HepG2 (cell line): ENCODE data around the gene CFAP100. TPM values are rescaled to one million over a fixed set of nuclear protein-coding genes. Genes with fewer than 3 reads are reported as not detected.

Experiments used
- ATAC-seq: fragments of 200-7000 bp; cut with Tn5 transposase; 3 replicates; pipeline ENCODE4 v1.9.1; 2020; ENCODE audit warnings: mild to moderate bottlenecking, moderate library complexity
- BruUV-seq: library from RNA; stranded (reverse); fragments of 400-500 nt; replicated peaks from 2 replicates; lab custom pipeline; 2021; lab: Mats Ljungman, UMichigan
- CTCF ChIA-PET: fragments of 300-600 bp; formaldehyde crosslinking; extraction: SDS; loops from one replicate; lab custom pipeline; 2021; ENCODE audit warnings: low total read pairs, inconsistent platforms, low intra/inter-chr PET ratio; lab: Yijun Ruan, JAX
- POLR2A ChIA-PET: fragments of 350-600 bp; sonication (Branson Sonifier 250); formaldehyde crosslinking; loops from one replicate; lab custom pipeline; 2020; ENCODE audit warnings: antibody characterized with exemption, inconsistent platforms; lab: Yijun Ruan, JAX
- DNase-seq: peaks from one replicate; pipeline ENCODE4 v3.0.0-alpha.2; 2015; ENCODE audit warnings: low spot score
- FAIRE-seq: peaks from 3 replicates; lab custom pipeline; 2011; peaks lifted over from hg19 to GRCh38; lab: Jason Lieb, UNC
- H2AFZ ChIP-seq: one replicate; pipeline ENCODE4 v1.6.1; 2011; ENCODE audit warnings: low read length, inconsistent platforms
- H3K27ac ChIP-seq: fragments of 300-600 bp; 3 replicates; pipeline ENCODE4 v1.8.0; 2011; ENCODE audit warnings: mixed run types, mild to moderate bottlenecking, mixed read lengths, low read length, inconsistent platforms; ENCODE audit not compliant: insufficient read depth; ENCODE audit errors: extremely low read length
- H3K27me3 ChIP-seq, 2 experiments: fragments of 200-600 bp in 1 of 2; 2 replicates in 1 of 2; 3 replicates in 1 of 2; pipeline versions ENCODE4 v1.6.0 to v1.8.0; 2011; ENCODE audit warnings: low read length in 2 of 2, mild to moderate bottlenecking in 2 of 2, moderate library complexity in 2 of 2, inconsistent platforms in 1 of 2; ENCODE audit not compliant: insufficient read depth in 2 of 2, control insufficient read depth in 1 of 2
- H3K36me3 ChIP-seq, 2 experiments: fragments of 200-600 bp in 1 of 2; replicated peaks in 1 of 2; 2 replicates in 1 of 2; 3 replicates in 1 of 2; pipeline versions ENCODE4 v1.5.1 to v1.8.0; 2011; ENCODE audit warnings: low read length in 2 of 2, inconsistent platforms in 1 of 2; ENCODE audit not compliant: insufficient read depth in 2 of 2, control insufficient read depth in 1 of 2
- H3K4me1 ChIP-seq: 2 replicates; pipeline ENCODE4 v1.5.1; 2012; ENCODE audit warnings: low read length, inconsistent platforms; ENCODE audit not compliant: insufficient read depth
- H3K4me2 ChIP-seq: 2 replicates; pipeline ENCODE4 v1.6.0; 2011; ENCODE audit warnings: low read depth, low read length, inconsistent platforms
- H3K4me3 ChIP-seq, 3 experiments: fragments of 200-600 bp in 1 of 3; sonication (generic), shearing (Covaris generic) in 1 of 3; replicated peaks in 1 of 3; 2 replicates each; pipeline ENCODE4 v1.5.1; 2011 to 2016; ENCODE audit warnings: low read length in 3 of 3, inconsistent platforms in 2 of 3, low read depth in 2 of 3, mild to moderate bottlenecking in 2 of 3, control low read depth in 1 of 3, mixed read lengths in 1 of 3; ENCODE audit not compliant: insufficient read depth in 1 of 3
- H3K79me2 ChIP-seq: one replicate; pipeline ENCODE4 v1.6.1; 2011; ENCODE audit warnings: low read length, inconsistent platforms; ENCODE audit not compliant: insufficient read depth
- H3K9ac ChIP-seq: 2 replicates; pipeline ENCODE4 v1.6.0; 2011; ENCODE audit warnings: mild to moderate bottlenecking, low read depth, low read length, inconsistent platforms; ENCODE audit not compliant: insufficient read depth
- H3K9me3 ChIP-seq: 2 replicates; pipeline ENCODE4 v1.5.1; 2012; ENCODE audit warnings: mild to moderate bottlenecking, low read length
- H4K20me1 ChIP-seq: 2 replicates; pipeline ENCODE4 v1.6.0; 2011; ENCODE audit warnings: inconsistent platforms, mild to moderate bottlenecking, low read length, moderate library complexity; ENCODE audit not compliant: insufficient read depth
- ARID4A ChIP-seq: sonication (generic); formaldehyde crosslinking; IDR thresholded peaks from 2 replicates; pipeline ENCODE4 v1.5.0; 2020; ENCODE audit warnings: mild to moderate bottlenecking, missing genetic modification reagents, borderline replicate concordance
- ESRRA ChIP-seq: sonication (generic); formaldehyde crosslinking; IDR thresholded peaks from 2 replicates; pipeline ENCODE4 v1.5.1; 2020; ENCODE audit warnings: mild to moderate bottlenecking, low read depth, missing genetic modification reagents
- GRHL1 ChIP-seq: sonication (generic); formaldehyde crosslinking; conservative IDR thresholded peaks from 2 replicates; pipeline ENCODE4 v1.8.0; 2022; ENCODE audit warnings: missing genetic modification reagents
- HNF4A ChIP-seq: sonication (generic); formaldehyde crosslinking; IDR thresholded peaks from 2 replicates; pipeline ENCODE4 v1.4.0; 2020; ENCODE audit warnings: missing genetic modification reagents
- LCORL ChIP-seq, 2 experiments: fragments of 450-650 bp in 1 of 2; sonication (generic) in 1 of 2; formaldehyde crosslinking in 1 of 2; IDR thresholded peaks; 2 replicates each; pipeline versions ENCODE4 v1.5.0 to v1.6.1; 2017 to 2020; ENCODE audit warnings: antibody characterized with exemption in 1 of 2, missing genetic modification reagents in 1 of 2
- MLX ChIP-seq: IDR thresholded peaks from 2 replicates; pipeline ENCODE4 v1.6.1; 2016
- STAT6 ChIP-seq: sonication (generic); formaldehyde crosslinking; IDR thresholded peaks from 2 replicates; pipeline ENCODE4 v1.4.0; 2020; ENCODE audit warnings: missing genetic modification reagents, mild to moderate bottlenecking, borderline replicate concordance
- THRA ChIP-seq: sonication (generic); formaldehyde crosslinking; IDR thresholded peaks from 2 replicates; pipeline ENCODE4 v1.4.0; 2020; ENCODE audit warnings: missing genetic modification reagents, borderline replicate concordance
- ZFX ChIP-seq: sonication (generic); formaldehyde crosslinking; IDR thresholded peaks from 2 replicates; pipeline ENCODE4 v1.4.0; 2020; ENCODE audit warnings: mild to moderate bottlenecking, low read depth, missing genetic modification reagents, moderate library complexity
- ZMYM4 ChIP-seq: sonication (generic); formaldehyde crosslinking; IDR thresholded peaks from 2 replicates; pipeline ENCODE4 v1.8.1; 2023; ENCODE audit warnings: mild to moderate bottlenecking, missing genetic modification reagents
- ZNF207 ChIP-seq: fragments of 450-650 bp; IDR thresholded peaks from 2 replicates; pipeline ENCODE4 v1.6.1; 2016; ENCODE audit warnings: antibody characterized with exemption, borderline replicate concordance
- ZNF619 ChIP-seq: sonication (generic); formaldehyde crosslinking; IDR thresholded peaks from 2 replicates; pipeline ENCODE4 v1.4.0; 2020; ENCODE audit warnings: mild to moderate bottlenecking, missing genetic modification reagents
- WGBS: methylation state at CpG from one replicate; pipeline ENCODE4 v1.1.6; 2017; ENCODE audit warnings: low lambda C conversion rate; 5-methylcytosine and 5-hydroxymethylcytosine counted together
- in situ Hi-C: cut with HindIII; loops from 2 replicates; pipeline ENCODE4 v1.10.0; 2017; ENCODE audit warnings: low pct_unique_long_range_greater_than_20kb; ENCODE audit not compliant: extremely low pct_ligation_motif_present
- intact Hi-C: fragments of 100-400 bp; cut with micrococcal nuclease; formaldehyde crosslinking; loops from one replicate; pipeline ENCODE4 v1.10.0; 2022; ENCODE audit not compliant: unreplicated experiment
- polyA plus RNA-seq, 8 experiments: library from polyadenylated mRNA; depleted of rRNA in 3 of 8; stranded (reverse) in 7 of 8; unstranded in 1 of 8; fragments of >200 nt; fragmentation: Illumina TruSeq in 4 of 8; extraction: Trizol in 4 of 8; gene quantifications; 2 replicates each; pipeline versions ENCODE4 v1.2.1 to v1.2.3, GENCODE V29; 2011 to 2016; ENCODE audit warnings: low read depth in 4 of 8, missing spikeins in 1 of 8, mixed read lengths in 1 of 8; ENCODE audit not compliant: insufficient read depth in 1 of 8
- total RNA-seq, 5 experiments: library from RNA; depleted of rRNA; stranded (reverse); fragments of >200 nt; fragmentation: Illumina TruSeq; extraction: Trizol; gene quantifications; 2 replicates each; pipeline ENCODE4 v1.2.3, GENCODE V29; 2016; ENCODE audit warnings: low read depth in 1 of 5

The CFAP100 gene
- total and polyA plus RNA-seq, 2 of the 13 experiments (the other 11 are each of a cell fraction or from before 2014, with no cell fraction given) = 0.32 TPM; not detected in 1

- FAIRE-seq (peak; percentile 71), ATAC-seq (peak; percentile 33), DNase-seq (no peak)
- no peaks in the 10 kb centered on the region for H3K9me3 ChIP-seq
- H3K27ac ChIP-seq = peak overlapping the region; percentile 2
- H3K9ac ChIP-seq = no peak overlapping the region
- WGBS = 4% methylated on average over 3 of the region's 3 CpGs
- ChIA-PET CTCF (no interaction called here), POLR2A (interaction anchor here (0.6 to 1.3 kb wide), 4 partner anchors 8 to 44 kb away, joined by 3 to 6 read pairs (median 4); partner anchors contain the start of gene ZXDC)
- in situ Hi-C loops (no loop called here), intact Hi-C loops (loop anchor here (1.0 to 5.0 kb wide), 2 partner anchors 8 to 33 kb away; partner anchors contain the start of gene UROC1)
- H2AFZ ChIP-seq = no peak overlapping the region
- H3K36me3 ChIP-seq = no peaks in the 10 kb centered on the region
- no peaks in the 10 kb centered on the region for H4K20me1 ChIP-seq
- no peaks in the 10 kb centered on the region for H3K79me2 ChIP-seq
- H3K4me3 ChIP-seq = 0 out of 6 replicates have a peak overlapping the region, but pooled peaks of 1 of the 3 experiments have one; percentile 2
- peaks cover 86% of the 10 kb centered on the region for H3K4me1 ChIP-seq
- H3K27me3 ChIP-seq = no peaks in the 10 kb centered on the region; a peak in 1 of 5 replicates
- BruUV-seq = no TSS peak
- peak overlapping the region; percentile 30 for H3K4me2 ChIP-seq
- TF ChIP-seq LCORL (IDR thresholded peaks at IDR 0.05) = no peak
- peak; percentile 35; the same call in 1 of the 2 replicates for TF ChIP-seq LCORL (CRISPR knock-in tag; IDR thresholded peaks at IDR 0.05)
- peak; percentile 47; the same call in 1 of the 2 replicates for TF ChIP-seq ARID4A (CRISPR knock-in tag)
- TF ChIP-seq THRA (CRISPR knock-in tag) = peak; percentile 43; the same call in 1 of the 2 replicates
- no peak for TF ChIP-seq GRHL1 (CRISPR knock-in tag)
- peak; percentile 77 for TF ChIP-seq HNF4A
- 0 out of 2 replicates have a peak, but pooled peaks have one; percentile 24 for TF ChIP-seq ZMYM4
- peak; percentile 89 for TF ChIP-seq ESRRA (CRISPR knock-in tag)
- no peak for TF ChIP-seq ZNF619 (CRISPR knock-in tag)
- no peak for TF ChIP-seq MLX (CRISPR knock-in tag)
- TF ChIP-seq STAT6 (CRISPR knock-in tag) = no peak
- no peak for TF ChIP-seq ZNF207
- TF ChIP-seq ZFX (CRISPR knock-in tag) = peak; percentile 35; the same call in 1 of the 2 replicates
These were observed 90.0 kb downstream of the CFAP100 start for GRCh38 chr3:126484662-126485061.
